SK-N-SH (cell line): Measurements from ENCODE around the gene SMC1A.

Source experiments
- EP300 ChIP-seq, 2 experiments: IDR thresholded peaks; 2 replicates each; pipeline versions ENCODE4 v1.4.0 to v1.6.1; 2012; ENCODE audit warnings: borderline replicate concordance in 1 of 2, low read depth in 1 of 2, low read length in 1 of 2
- GABPA ChIP-seq: IDR thresholded peaks from 2 replicates; pipeline ENCODE4 v1.4.0; 2012; ENCODE audit warnings: low read depth, mild to moderate bottlenecking
- GATA2 ChIP-seq: sonication (generic); formaldehyde crosslinking; IDR thresholded peaks from 2 replicates; pipeline ENCODE4 v1.5.0; 2020; ENCODE audit warnings: mild to moderate bottlenecking, missing genetic modification reagents
- JUND ChIP-seq: IDR thresholded peaks from 2 replicates; pipeline ENCODE4 v1.4.0; 2012
- POLR2AphosphoS5 ChIP-seq: IDR thresholded peaks from 2 replicates; pipeline ENCODE4 v1.6.1; 2012; ENCODE audit warnings: low read depth, low read length
- TEAD4 ChIP-seq: IDR thresholded peaks from 2 replicates; pipeline ENCODE4 v1.4.0; 2012; ENCODE audit warnings: mild to moderate bottlenecking, borderline replicate concordance; ENCODE audit not compliant: insufficient read depth
- YY1 ChIP-seq: IDR thresholded peaks from 2 replicates; pipeline ENCODE4 v1.4.0; 2012; ENCODE audit warnings: low read depth, mild to moderate bottlenecking
- TF ChIP-seq, protein P1 (sequence below): fragments of 200-600 bp; sonication (generic); IDR thresholded peaks from 2 replicates; pipeline ENCODE4 v1.6.1; 2017; ENCODE audit warnings: antibody characterized with exemption, mild to moderate bottlenecking, moderate library complexity
- TF ChIP-seq, protein P2 (sequence below): IDR thresholded peaks from 2 replicates; pipeline ENCODE4 v1.6.1; 2012; ENCODE audit warnings: mild to moderate bottlenecking, low read depth, low read length, moderate library complexity
- TF ChIP-seq, protein P3 (sequence below): IDR thresholded peaks from 2 replicates; pipeline ENCODE4 v1.4.0; 2012; ENCODE audit warnings: low read depth, borderline replicate concordance
- TF ChIP-seq, protein P4 (sequence below): IDR thresholded peaks from 2 replicates; pipeline ENCODE4 v1.4.0; 2012; ENCODE audit warnings: low read depth
- TF ChIP-seq, protein P5 (sequence below): IDR thresholded peaks from 2 replicates; pipeline ENCODE4; 2012

DNA sequence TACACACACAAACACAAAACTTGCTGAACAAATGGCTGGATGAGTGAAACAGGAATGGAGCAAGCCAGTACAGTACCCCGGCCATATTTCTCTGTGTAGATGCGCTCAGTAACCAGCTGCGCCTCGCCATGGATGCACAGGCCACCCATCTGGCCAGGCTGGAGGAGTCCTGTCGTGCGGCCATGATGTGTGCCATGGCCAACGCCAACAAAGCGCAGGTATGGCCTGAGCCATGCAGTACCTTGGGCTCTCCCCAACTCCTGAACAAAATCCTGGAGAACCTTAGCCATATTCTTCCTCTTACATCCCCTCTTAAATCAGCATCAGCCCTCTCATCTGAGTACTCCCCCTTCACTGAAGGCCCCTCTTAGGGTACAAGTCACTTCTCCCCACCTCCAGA is 7.3 kb upstream of the SMC1A start:
- TF ChIP-seq JUND (no peak), YY1 (no peak), POLR2AphosphoS5 (no peak), GABPA (no peak), GATA2 (CRISPR knock-in tag) (no peak), EP300 (IDR thresholded peaks at IDR 0.05; ENCODE audit: borderline replicate concordance in 1 of 2, low read depth in 1 of 2, low read length in 1 of 2) (no peak), TEAD4 (no peak)
- TF ChIP-seq, protein P1, sequence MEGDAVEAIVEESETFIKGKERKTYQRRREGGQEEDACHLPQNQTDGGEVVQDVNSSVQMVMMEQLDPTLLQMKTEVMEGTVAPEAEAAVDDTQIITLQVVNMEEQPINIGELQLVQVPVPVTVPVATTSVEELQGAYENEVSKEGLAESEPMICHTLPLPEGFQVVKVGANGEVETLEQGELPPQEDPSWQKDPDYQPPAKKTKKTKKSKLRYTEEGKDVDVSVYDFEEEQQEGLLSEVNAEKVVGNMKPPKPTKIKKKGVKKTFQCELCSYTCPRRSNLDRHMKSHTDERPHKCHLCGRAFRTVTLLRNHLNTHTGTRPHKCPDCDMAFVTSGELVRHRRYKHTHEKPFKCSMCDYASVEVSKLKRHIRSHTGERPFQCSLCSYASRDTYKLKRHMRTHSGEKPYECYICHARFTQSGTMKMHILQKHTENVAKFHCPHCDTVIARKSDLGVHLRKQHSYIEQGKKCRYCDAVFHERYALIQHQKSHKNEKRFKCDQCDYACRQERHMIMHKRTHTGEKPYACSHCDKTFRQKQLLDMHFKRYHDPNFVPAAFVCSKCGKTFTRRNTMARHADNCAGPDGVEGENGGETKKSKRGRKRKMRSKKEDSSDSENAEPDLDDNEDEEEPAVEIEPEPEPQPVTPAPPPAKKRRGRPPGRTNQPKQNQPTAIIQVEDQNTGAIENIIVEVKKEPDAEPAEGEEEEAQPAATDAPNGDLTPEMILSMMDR: no peak
- TF ChIP-seq, protein P2, sequence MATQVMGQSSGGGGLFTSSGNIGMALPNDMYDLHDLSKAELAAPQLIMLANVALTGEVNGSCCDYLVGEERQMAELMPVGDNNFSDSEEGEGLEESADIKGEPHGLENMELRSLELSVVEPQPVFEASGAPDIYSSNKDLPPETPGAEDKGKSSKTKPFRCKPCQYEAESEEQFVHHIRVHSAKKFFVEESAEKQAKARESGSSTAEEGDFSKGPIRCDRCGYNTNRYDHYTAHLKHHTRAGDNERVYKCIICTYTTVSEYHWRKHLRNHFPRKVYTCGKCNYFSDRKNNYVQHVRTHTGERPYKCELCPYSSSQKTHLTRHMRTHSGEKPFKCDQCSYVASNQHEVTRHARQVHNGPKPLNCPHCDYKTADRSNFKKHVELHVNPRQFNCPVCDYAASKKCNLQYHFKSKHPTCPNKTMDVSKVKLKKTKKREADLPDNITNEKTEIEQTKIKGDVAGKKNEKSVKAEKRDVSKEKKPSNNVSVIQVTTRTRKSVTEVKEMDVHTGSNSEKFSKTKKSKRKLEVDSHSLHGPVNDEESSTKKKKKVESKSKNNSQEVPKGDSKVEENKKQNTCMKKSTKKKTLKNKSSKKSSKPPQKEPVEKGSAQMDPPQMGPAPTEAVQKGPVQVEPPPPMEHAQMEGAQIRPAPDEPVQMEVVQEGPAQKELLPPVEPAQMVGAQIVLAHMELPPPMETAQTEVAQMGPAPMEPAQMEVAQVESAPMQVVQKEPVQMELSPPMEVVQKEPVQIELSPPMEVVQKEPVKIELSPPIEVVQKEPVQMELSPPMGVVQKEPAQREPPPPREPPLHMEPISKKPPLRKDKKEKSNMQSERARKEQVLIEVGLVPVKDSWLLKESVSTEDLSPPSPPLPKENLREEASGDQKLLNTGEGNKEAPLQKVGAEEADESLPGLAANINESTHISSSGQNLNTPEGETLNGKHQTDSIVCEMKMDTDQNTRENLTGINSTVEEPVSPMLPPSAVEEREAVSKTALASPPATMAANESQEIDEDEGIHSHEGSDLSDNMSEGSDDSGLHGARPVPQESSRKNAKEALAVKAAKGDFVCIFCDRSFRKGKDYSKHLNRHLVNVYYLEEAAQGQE: no peak
- TF ChIP-seq, protein P3, sequence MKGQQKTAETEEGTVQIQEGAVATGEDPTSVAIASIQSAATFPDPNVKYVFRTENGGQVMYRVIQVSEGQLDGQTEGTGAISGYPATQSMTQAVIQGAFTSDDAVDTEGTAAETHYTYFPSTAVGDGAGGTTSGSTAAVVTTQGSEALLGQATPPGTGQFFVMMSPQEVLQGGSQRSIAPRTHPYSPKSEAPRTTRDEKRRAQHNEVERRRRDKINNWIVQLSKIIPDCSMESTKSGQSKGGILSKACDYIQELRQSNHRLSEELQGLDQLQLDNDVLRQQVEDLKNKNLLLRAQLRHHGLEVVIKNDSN: no peak
- TF ChIP-seq, protein P4, sequence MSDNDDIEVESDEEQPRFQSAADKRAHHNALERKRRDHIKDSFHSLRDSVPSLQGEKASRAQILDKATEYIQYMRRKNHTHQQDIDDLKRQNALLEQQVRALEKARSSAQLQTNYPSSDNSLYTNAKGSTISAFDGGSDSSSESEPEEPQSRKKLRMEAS: no peak
- TF ChIP-seq, protein P5, sequence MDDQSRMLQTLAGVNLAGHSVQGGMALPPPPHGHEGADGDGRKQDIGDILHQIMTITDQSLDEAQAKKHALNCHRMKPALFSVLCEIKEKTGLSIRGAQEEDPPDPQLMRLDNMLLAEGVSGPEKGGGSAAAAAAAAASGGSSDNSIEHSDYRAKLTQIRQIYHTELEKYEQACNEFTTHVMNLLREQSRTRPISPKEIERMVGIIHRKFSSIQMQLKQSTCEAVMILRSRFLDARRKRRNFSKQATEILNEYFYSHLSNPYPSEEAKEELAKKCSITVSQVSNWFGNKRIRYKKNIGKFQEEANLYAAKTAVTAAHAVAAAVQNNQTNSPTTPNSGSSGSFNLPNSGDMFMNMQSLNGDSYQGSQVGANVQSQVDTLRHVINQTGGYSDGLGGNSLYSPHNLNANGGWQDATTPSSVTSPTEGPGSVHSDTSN: no peak
